B cell (primary cell): Measurements from ENCODE around the gene ENG. TPM values are rescaled to one million over a fixed set of nuclear protein-coding genes. Genes with fewer than 3 reads are reported as not detected.

Source experiments
- ATAC-seq: fragments of 200-7000 bp; cut with Tn5 transposase; one replicate; pipeline ENCODE4 v1.10.0; 2021; ENCODE audit warnings: low read depth, mild to moderate bottlenecking, moderate number of reproducible peaks, moderate library complexity
- CTCF ChIA-PET: fragments of 350-600 bp; sonication (Branson Sonifier 250); formaldehyde crosslinking; loops from one replicate; lab custom pipeline; 2021; ENCODE audit warnings: antibody characterized with exemption, inconsistent platforms; lab: Charles Lee
- POLR2A ChIA-PET: fragments of 350-600 bp; sonication (Branson Sonifier 250); formaldehyde crosslinking; loops from one replicate; lab custom pipeline; 2021; ENCODE audit warnings: antibody characterized with exemption; lab: Charles Lee
- DNase-seq: peaks from one replicate; pipeline ENCODE4 v3.0.0; 2013
- H2AFZ ChIP-seq: 2 replicates; pipeline ENCODE4 v1.6.1; 2012; ENCODE audit warnings: mild to moderate bottlenecking, low read depth, low read length; ENCODE audit not compliant: insufficient read depth, poor library complexity, severe bottlenecking
- H3K27ac ChIP-seq, 2 donors: 1 replicate in 1 of 2; 2 replicates in 1 of 2; pipeline ENCODE4 v1.5.1; 2012 to 2013; ENCODE audit warnings: low read length in 2 of 2, mild to moderate bottlenecking in 2 of 2, moderate library complexity in 1 of 2
- H3K27me3 ChIP-seq, 4 experiments: fragments of 200-600 bp in 1 of 4; sonication (generic) in 1 of 4; replicated peaks in 1 of 4; 1 replicate in 2 of 4; 2 replicates in 2 of 4; pipeline versions ENCODE4 v1.6.1 to v1.7.0; 2013 to 2016; ENCODE audit warnings: low read length in 3 of 4, mild to moderate bottlenecking in 2 of 4, mixed read lengths in 1 of 4, moderate library complexity in 1 of 4; ENCODE audit not compliant: insufficient read depth in 4 of 4, control insufficient read depth in 3 of 4; ENCODE audit errors: control extremely low read depth in 1 of 4
- H3K36me3 ChIP-seq, 2 experiments: replicated peaks in 1 of 2; 1 replicate in 1 of 2; 2 replicates in 1 of 2; pipeline versions ENCODE4 v1.6.1 to v1.7.1; 2013; ENCODE audit warnings: low read length in 1 of 2; ENCODE audit not compliant: insufficient read depth in 2 of 2, control insufficient read depth in 1 of 2; ENCODE audit errors: control extremely low read depth in 1 of 2, extremely low read depth in 1 of 2
- H3K4me1 ChIP-seq, 2 donors: fragments of 200-600 bp in 1 of 2; sonication (generic) in 1 of 2; 1 replicate in 1 of 2; 2 replicates in 1 of 2; pipeline versions ENCODE4 v1.5.1 to v1.6.1; 2013 to 2017; ENCODE audit warnings: low read length in 2 of 2; ENCODE audit not compliant: control insufficient read depth in 2 of 2, insufficient read depth in 2 of 2
- H3K4me2 ChIP-seq: replicated peaks from 2 replicates; pipeline ENCODE3; 2012; ENCODE audit warnings: mild to moderate bottlenecking, low read depth, low read length; ENCODE audit not compliant: poor library complexity, severe bottlenecking
- H3K4me3 ChIP-seq, 5 experiments: fragments of 200-600 bp in 1 of 5; sonication (generic) in 1 of 5; 1 replicate in 3 of 5; 2 replicates in 2 of 5; pipeline versions ENCODE4 v1.5.1 to v1.7.0; 2011 to 2016; ENCODE audit warnings: low read length in 4 of 5, mild to moderate bottlenecking in 4 of 5, low read depth in 2 of 5, control low read depth in 1 of 5, moderate library complexity in 1 of 5; ENCODE audit not compliant: insufficient read depth in 1 of 5; ENCODE audit errors: control extremely low read depth in 1 of 5, extremely low read depth in 1 of 5
- H3K79me2 ChIP-seq: fragments of 200-600 bp; sonication (generic); one replicate; pipeline ENCODE4 v1.6.0; 2016; ENCODE audit warnings: low read length; ENCODE audit not compliant: control insufficient read depth, insufficient read depth
- H3K9ac ChIP-seq: fragments of 200-600 bp; sonication (generic); 2 replicates; pipeline ENCODE4 v1.6.1; 2017; ENCODE audit warnings: mild to moderate bottlenecking, low read length, moderate library complexity
- H3K9me3 ChIP-seq, 3 donors: one replicate each; pipeline versions ENCODE4 v1.6.1 to v1.7.1; 2013; ENCODE audit warnings: low read length in 2 of 3; ENCODE audit not compliant: control insufficient read depth in 2 of 3, insufficient read depth in 1 of 3; ENCODE audit errors: control extremely low read depth in 1 of 3
- H4K20me1 ChIP-seq: 2 replicates; pipeline ENCODE4 v1.6.0; 2012; ENCODE audit warnings: mild to moderate bottlenecking, low read length; ENCODE audit not compliant: insufficient read depth, control insufficient read depth, poor library complexity, severe bottlenecking
- H3K27ac Mint-ChIP-seq: one replicate; pipeline ENCODE4 v1.8.0; 2021; ENCODE audit warnings: mixed read lengths
- H3K27me3 Mint-ChIP-seq: one replicate; pipeline ENCODE4 v1.8.0; 2021; ENCODE audit warnings: mixed read lengths
- H3K4me1 Mint-ChIP-seq: one replicate; pipeline ENCODE4 v1.8.0; 2021; ENCODE audit warnings: mixed read lengths
- H3K4me3 Mint-ChIP-seq: one replicate; pipeline ENCODE4 v1.8.0; 2021; ENCODE audit warnings: mixed read lengths
- H3K9me3 Mint-ChIP-seq: one replicate; pipeline ENCODE4 v1.8.0; 2022; ENCODE audit warnings: mixed read lengths; ENCODE audit not compliant: insufficient read depth
- EZH2 ChIP-seq: IDR thresholded peaks from 2 replicates; pipeline ENCODE4 v1.6.1; 2012; ENCODE audit warnings: borderline replicate concordance, low read depth, mild to moderate bottlenecking, moderate library complexity, low read length; ENCODE audit not compliant: insufficient read depth, poor library complexity, severe bottlenecking
- WGBS: methylation state at CpG from one replicate; pipeline ENCODE4 v1.1.5; 2013; ENCODE audit warnings: missing lambda C conversion rate; ENCODE audit not compliant: insufficient coverage; 5-methylcytosine and 5-hydroxymethylcytosine counted together
- intact Hi-C: fragments of 100-400 bp; cut with micrococcal nuclease; formaldehyde crosslinking; loops from one replicate; pipeline ENCODE4 v1.10.0; 2022
- polyA plus RNA-seq: library from polyadenylated mRNA; depleted of rRNA; stranded (reverse); fragments of >200 nt; gene quantifications from 2 replicates; pipeline ENCODE4 v1.2.3, GENCODE V29; 2012
- total RNA-seq, 2 donors: library from RNA; stranded (reverse); fragments of 120-200 nt in 1 of 2; gene quantifications; 1 replicate in 1 of 2; 2 replicates in 1 of 2; pipeline versions ENCODE4 v1.2.3 to v1.2.4, GENCODE V29; 2013 to 2022
- TF ChIP-seq, protein P1 (sequence below): fragments of 200-600 bp; IDR thresholded peaks from one replicate; pipeline ENCODE4 v1.8.0; 2022; ENCODE audit warnings: antibody characterized with exemption, mild to moderate bottlenecking

ENG gene
- total and polyA plus RNA-seq, 2 donors (not counting 1 experiment from before 2014, with no cell fraction given): 5.4 to 12.6 TPM

DNA sequence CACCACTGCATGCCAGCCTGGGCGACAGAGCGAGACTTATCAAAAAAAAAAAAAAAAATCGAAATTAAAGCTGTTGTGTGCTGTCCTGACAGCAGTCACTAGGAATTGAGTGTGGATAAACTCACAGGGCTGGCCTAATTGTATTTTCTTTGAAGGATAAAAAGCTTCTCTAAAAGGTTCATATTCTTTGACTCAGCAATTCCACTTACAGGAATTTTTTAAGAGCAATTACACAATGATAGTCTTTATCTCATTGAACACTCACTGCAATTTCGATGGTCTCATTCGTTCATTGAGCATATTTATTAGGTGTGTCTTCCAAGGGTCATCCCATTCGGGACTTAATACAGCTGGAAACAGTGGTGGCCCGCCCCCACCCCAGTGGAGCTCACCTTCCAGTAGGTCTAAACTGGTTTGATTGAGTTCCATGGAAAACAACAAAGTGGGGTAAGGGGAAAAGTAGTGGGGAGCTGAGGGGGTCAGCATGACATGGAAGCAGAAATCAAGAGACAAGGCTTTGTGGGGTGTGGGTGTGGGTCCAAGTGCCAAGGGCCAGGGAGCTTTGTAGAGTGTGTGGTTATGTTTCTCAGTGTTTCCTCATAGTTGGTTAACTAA is 61.9 kb downstream of the ENG start:
- Histone ChIP-seq H3K27me3 (no peaks in the 10 kb centered on the region), H3K4me1 (peaks cover 18 to 24% of the 10 kb centered on the region in 2 donors), H3K36me3 (peaks cover 0 to 44% of the 10 kb centered on the region in 2 experiments), H3K9me3 (no peaks in the 10 kb centered on the region), H3K4me3 (no peak overlapping the region), H2AFZ (no peak overlapping the region), H3K9ac (no peak overlapping the region), H4K20me1 (peaks cover 44% of the 10 kb centered on the region), H3K27ac (no peak overlapping the region), H3K4me2 (no peak overlapping the region), H3K79me2 (peaks cover 33% of the 10 kb centered on the region)
- intact Hi-C loops: no loop called here
- Mint-ChIP-seq H3K27me3 (no peaks in the 10 kb centered on the region), H3K27ac (peak overlapping the region; percentile 41), H3K9me3 (no peaks in the 10 kb centered on the region), H3K4me1 (peaks cover 33% of the 10 kb centered on the region), H3K4me3 (no peak overlapping the region)
- CTCF ChIA-PET: interaction anchor here (0.7 to 2.1 kb wide), 6 partner anchors 13 to 128 kb away, joined by 3 to 14 read pairs (median 4); partner anchors contain the start of gene TOR2A
- TF ChIP-seq, protein P1, sequence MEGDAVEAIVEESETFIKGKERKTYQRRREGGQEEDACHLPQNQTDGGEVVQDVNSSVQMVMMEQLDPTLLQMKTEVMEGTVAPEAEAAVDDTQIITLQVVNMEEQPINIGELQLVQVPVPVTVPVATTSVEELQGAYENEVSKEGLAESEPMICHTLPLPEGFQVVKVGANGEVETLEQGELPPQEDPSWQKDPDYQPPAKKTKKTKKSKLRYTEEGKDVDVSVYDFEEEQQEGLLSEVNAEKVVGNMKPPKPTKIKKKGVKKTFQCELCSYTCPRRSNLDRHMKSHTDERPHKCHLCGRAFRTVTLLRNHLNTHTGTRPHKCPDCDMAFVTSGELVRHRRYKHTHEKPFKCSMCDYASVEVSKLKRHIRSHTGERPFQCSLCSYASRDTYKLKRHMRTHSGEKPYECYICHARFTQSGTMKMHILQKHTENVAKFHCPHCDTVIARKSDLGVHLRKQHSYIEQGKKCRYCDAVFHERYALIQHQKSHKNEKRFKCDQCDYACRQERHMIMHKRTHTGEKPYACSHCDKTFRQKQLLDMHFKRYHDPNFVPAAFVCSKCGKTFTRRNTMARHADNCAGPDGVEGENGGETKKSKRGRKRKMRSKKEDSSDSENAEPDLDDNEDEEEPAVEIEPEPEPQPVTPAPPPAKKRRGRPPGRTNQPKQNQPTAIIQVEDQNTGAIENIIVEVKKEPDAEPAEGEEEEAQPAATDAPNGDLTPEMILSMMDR: no peak
- TF ChIP-seq EZH2: no peak
- WGBS: 64% methylated on average over 3 of the region's 7 CpGs
- POLR2A ChIA-PET: interaction anchor here (2.3 kb wide), 1 partner anchor 10 kb away, joined by 6 read pairs; no protein-coding TSS in a partner anchor
- ATAC-seq (no peak), DNase-seq (no peak)

- Histone ChIP-seq H3K4me1 (peaks cover 15 to 21% of the 10 kb centered on the region in 2 donors), H3K4me2 (no peak overlapping the region), H2AFZ (no peak overlapping the region), H3K79me2 (peaks cover 47% of the 10 kb centered on the region), H3K36me3 (peaks cover 0 to 50% of the 10 kb centered on the region in 2 experiments), H3K9me3 (no peaks in the 10 kb centered on the region), H3K4me3 (no peak overlapping the region), H3K9ac (no peak overlapping the region), H3K27ac (no peak overlapping the region), H3K27me3 (no peaks in the 10 kb centered on the region), H4K20me1 (peaks cover 58% of the 10 kb centered on the region)
- Mint-ChIP-seq H3K27ac (no peak overlapping the region), H3K9me3 (no peaks in the 10 kb centered on the region), H3K4me1 (peaks cover 30% of the 10 kb centered on the region), H3K4me3 (no peak overlapping the region), H3K27me3 (no peaks in the 10 kb centered on the region)
- DNase-seq (no peak), ATAC-seq (no peak)
- 100% methylated on average over 3 of the region's 4 CpGs for WGBS
- intact Hi-C loops: no loop called here
- CTCF ChIA-PET: interaction anchor here (4.5 kb wide), 1 partner anchor 78 kb away, joined by 22 read pairs; no protein-coding TSS in a partner anchor
- TF ChIP-seq, protein P1: no peak
- TF ChIP-seq EZH2: no peak
- POLR2A ChIA-PET: interaction anchor here (0.7 kb wide), 1 partner anchor 275 kb away, joined by 3 read pairs; no protein-coding TSS in a partner anchor
Observed at GRCh38 chr9:127791085-127791484, 63.4 kb downstream of the ENG start.
